GM19238 (cell line): Measurements from ENCODE around the gene TYK2.
"Not testable (repeated sequence)": the region's sequence is repeated elsewhere in the genome, so short reads cannot be mapped to it uniquely, and the experiment has no call there.

Source experiments
- DNase-seq: peaks from one replicate; pipeline ENCODE4 v3.0.0; 2011; ENCODE audit warnings: low spot score; ENCODE audit not compliant: insufficient read length

The TYK2 gene

DNA sequence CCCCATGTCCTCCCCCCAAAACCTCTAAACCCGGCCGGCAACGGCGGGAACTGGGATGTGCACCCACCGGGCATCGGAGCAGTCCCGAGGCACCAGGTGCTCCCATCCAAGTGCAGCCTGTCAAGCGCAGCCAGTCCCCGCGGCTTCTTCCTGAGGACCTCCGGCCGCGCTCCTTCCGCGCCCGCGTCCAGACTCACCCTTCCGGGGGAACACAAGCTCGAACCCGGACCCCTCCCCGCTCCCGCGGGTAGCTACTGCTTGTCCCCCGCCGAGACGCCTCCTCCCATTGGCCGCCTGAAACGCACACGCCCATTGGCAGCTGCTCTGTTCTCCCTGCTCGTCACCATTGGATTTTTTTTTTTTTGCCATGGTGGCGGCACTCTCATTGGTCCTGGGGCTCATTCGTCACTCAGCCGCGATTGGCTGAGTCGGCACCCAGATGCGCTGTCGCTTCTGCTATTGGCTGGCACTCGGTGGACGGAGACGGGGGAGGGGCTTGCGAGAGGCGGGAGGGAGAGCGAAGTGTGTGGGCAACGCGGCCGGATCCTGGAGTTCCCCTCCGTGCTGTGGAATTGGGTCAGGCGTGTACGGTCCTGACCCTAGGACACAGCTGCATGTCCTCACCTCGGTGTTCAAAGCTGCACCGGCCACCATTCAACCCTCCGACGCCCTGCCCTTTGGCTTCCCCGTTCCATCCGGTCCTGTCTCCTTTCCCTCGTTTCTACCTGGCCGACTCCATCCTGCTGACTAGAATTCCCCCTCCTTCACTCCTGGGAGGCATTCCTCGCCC lies at the start of gene TYK2:
TSS of gene TYK2 (minus strand) at position 260 of the 790 bp plus-strand sequence. CDS start 2,166 bp downstream, outside the sequence.
- DNase-seq, result peak; percentile 100

GRCh38 chr19:10428996-10429381 lies 48.6 kb upstream of the TYK2 start:
- DNase-seq, result no peak

DNA sequence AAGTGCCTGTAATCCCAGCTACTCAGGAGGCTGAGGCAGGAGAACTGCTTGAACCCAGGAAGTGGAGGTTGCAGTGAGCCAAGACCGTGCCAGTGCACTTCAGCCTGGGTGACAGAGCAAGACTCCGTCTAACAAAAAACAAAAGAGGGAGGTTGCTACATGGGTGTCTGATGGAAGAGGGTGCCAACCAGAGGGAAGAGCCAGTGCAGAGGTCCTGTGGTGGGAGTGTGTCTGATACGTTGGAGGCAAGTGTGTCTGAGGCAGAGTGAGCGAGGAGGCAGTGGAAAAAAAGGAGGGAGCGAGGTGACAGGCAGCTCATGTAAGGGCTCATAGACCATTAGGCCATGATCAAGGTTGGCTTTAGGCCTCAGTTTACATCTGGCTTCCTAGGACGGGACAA lies 46.8 kb upstream of the TYK2 start:
- DNase-seq, result no peak

DNA sequence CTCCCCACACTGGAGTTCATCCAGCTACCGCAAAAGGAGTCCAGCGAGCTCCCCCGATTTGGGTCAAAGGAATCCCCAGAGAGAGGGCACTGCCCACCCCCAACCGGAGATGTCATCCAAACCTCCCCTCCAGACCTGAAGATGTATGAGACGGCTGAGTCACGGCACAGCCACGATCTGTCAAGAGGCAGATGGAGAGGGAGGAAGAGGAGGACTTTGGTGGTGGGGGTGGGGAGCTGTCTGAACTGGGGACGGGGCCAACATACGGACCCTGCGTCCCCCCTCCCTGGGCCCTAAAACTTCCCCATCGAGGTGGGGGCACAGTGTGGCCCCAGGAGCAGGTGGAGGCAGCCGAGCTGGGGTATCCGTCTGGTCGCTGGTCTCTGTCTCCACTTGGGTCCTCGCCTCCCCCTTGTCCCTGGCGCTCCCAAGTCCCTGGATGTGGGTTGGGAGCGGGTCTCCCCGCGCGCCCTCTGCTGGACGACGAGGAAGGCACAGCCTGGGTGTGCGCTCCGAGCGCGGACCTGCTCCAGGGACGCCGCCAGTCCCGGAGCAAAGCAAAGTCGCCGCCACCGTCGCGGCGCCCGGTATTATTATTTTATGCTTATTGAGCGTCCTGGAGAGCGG lies 43.8 kb upstream of the TYK2 start:
- peak; percentile 82 for DNase-seq

GRCh38 chr19:10422846-10423245 lies 42.5 kb upstream of the TYK2 start:
- DNase-seq, result no peak

DNA sequence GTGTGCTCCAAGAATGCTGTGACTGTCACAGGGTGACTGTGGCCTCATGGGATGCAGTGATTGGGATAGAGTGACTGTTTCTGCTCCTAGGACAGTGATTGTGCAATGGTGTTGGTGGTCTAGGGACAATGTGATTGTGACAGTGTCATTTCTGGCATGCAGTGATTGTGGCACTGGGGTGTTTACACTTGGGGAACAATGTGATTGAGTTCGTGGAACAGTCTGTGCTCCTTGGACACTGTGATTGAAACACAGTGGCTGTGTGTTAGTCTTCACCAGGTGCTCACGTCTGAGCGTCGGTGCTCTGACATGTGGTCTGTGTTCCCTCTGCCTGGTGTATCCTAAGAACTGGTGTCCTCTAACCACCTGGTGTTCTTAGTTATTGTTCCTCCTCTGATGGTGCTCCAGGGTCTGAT lies 41.7 kb upstream of the TYK2 start:
- DNase-seq, result no peak

GRCh38 chr19:10421240-10422045 lies 41.1 kb upstream of the TYK2 start:
- DNase-seq, result no peak

GRCh38 chr19:10420444-10421239 lies 40.3 kb upstream of the TYK2 start, which contains the start of gene PDE4A:
TSS of gene PDE4A (plus strand) at chr19:10420538. CDS start at chr19:10420765, 227 bp downstream.
- no peak for DNase-seq

DNA sequence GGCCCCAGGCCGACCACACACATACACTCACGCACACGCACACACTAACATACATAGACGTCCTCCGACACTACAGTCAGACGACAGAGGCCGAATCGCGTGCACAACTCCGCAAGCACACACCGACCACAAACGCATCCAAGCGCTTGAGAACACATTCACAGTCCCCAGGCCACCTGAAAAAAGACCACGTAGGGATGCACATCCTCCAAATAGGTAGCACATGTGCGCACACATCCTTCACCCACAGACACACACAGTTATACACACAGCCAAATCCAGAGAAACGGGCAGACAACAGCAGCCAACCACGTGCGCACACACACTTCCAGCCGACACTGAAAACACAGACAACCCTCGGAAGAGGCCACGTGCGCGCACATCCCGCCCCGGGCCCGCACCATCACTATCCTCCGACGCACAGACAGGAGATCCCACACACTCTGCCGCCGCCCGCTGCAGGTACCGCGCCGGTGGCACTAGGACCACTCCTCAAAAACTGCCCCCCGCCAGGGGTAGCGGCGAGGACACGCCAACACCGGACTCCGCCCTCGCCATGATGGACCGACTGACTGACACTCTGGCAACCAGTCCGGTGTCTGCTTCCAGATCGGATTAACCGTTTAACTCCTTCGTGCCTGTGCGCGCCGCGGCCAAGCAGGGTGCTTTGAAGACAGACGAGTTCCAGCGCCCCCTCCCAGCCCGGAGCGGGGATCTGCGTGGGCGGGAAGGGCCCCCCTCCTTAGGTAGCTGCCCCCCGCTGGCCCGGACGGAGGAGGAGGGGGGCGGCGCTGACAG lies 39.5 kb upstream of the TYK2 start:
- DNase-seq, result no peak

- DNase-seq, result no peak
These were observed 38.9 kb upstream of the TYK2 start for GRCh38 chr19:10419200-10419645.

DNA sequence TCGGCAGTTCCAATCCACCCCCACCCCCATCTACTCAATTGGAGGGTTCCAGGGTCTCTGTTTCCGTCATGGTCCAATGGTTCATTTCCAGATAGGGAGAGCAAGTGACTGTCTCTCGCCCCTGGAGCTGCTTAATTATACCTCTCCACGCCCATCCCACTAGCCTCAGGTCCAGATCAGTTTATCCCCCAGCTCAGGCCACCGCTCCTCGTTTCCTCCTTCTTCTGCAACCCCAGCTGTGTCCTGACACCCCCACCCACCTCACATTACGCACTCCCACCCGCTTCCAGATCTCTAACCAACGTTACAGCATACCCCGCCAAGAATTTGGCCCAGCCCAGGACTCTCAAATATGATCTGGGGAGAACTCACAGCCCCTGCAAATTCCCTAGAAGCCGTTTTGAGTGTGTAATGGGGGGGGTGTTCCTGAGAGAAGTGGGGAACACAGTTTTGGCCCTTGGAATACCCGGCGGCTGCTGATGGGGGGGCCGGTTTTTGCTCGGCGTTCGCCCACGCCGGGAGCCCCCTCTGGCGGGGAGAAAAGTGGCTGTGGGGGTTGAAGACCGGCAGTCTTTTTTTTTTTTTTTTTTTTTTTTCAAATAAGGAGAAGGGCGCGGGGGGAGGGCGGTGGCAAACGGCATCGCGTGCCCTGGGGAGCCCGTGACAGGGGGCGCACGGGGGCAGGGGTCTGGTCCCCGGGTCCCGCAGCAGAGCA lies 38.3 kb upstream of the TYK2 start:
- no peak for DNase-seq

DNA sequence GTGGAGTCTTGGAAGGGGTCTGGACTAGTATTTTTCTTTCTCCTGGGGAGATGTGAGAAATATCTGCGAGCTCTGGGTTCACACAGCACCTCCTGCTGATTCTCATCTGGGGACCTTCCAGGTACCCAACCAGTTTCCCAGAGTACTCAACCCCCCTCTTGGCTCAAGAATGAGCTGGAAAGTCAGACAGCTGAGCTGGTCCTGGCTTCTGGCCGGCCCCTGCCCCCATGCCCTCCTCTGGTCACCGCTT lies 37.8 kb upstream of the TYK2 start:
- no peak for DNase-seq

GRCh38 chr19:10417541-10418234 lies 37.3 kb upstream of the TYK2 start:
- DNase-seq, result no peak

GRCh38 chr19:10416380-10417257 lies 36.2 kb upstream of the TYK2 start:
- DNase-seq, result peak; percentile 85

DNA sequence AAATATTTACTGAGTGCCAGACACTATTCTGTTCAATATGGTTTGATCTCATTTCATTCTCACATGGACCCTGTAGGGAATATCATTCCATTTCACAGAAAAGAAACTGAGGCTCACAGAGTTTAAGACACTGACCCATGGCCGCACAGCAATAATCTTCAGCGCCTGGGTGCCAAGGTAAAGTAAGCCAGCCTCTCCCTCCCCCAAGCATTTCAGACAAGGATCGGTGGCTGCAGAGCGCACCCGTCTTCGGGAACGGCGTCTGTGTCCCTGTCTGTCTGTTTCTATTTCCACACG lies 35.7 kb upstream of the TYK2 start:
- DNase-seq, result no peak

DNA sequence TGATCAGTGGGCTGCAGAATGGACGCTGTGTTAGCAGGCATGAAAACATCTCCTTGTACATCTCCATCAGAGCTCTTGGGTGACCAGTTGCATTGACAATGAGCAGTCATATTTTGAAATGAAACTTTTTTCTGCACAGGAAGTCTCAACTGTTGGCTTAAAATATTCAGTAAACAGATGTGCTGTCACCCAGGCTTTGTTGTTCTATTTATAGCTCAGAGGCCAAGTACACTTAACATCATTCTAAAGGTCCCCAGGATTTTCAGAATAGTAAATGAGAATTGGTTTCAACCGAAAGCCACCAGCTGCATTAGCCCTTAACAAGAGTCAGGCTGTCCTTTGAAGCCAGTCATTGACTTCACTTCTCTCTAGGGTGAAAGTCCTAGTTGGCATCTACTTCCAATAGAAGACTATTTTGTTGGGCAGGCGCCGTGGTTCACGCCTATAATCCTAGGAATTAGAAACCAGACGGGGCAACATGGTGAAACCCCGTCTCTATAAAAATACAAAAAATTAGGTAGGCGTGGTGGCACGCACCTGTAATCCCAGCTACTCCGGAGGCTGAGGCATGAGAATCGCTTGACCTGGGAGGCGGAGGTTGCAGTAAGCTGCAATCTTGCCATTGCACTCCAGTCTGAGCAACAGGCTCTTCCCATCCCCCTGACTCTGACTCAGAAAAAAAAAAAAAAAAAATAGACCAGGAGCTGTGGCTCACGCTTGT lies 32.0 kb upstream of the TYK2 start:
- DNase-seq, result no peak

- not testable (repeated sequence) for DNase-seq
These were observed 30.9 kb upstream of the TYK2 start for GRCh38 chr19:10411224-10411623.
